Activated CD8-positive, alpha-beta T cell treated with anti-CD3 and anti-CD28 coated beads for 36 hours (primary cell): ENCODE data around the gene FBLN1. TPM values are rescaled to one million over a fixed set of nuclear protein-coding genes. Genes with fewer than 3 reads are reported as not detected.
"Not testable (repeated sequence)": the region's sequence is repeated elsewhere in the genome, so short reads cannot be mapped to it uniquely, and the experiment has no call there.

Source experiments
- ATAC-seq: fragments of 200-7000 bp; cut with Tn5 transposase; one replicate; pipeline ENCODE4 v1.10.0; 2021; ENCODE audit warnings: mild to moderate bottlenecking, moderate library complexity
- CTCF ChIA-PET: fragments of 350-600 bp; sonication (Branson Sonifier 250); formaldehyde crosslinking; loops from one replicate; lab custom pipeline; 2021; ENCODE audit warnings: antibody characterized with exemption; lab: Charles Lee
- POLR2A ChIA-PET: fragments of 350-600 bp; sonication (Branson Sonifier 250); formaldehyde crosslinking; loops from one replicate; lab custom pipeline; 2021; ENCODE audit warnings: antibody characterized with exemption; lab: Charles Lee
- DNase-seq: peaks from one replicate; pipeline ENCODE4 v3.0.0-alpha.2; 2020
- H3K27ac Mint-ChIP-seq: one replicate; pipeline ENCODE4 v1.8.0; 2021; ENCODE audit warnings: mild to moderate bottlenecking, mixed read lengths
- H3K27me3 Mint-ChIP-seq: one replicate; pipeline ENCODE4 v1.8.0; 2021; ENCODE audit warnings: mixed read lengths
- H3K36me3 Mint-ChIP-seq: one replicate; pipeline ENCODE4 v1.8.0; 2021; ENCODE audit warnings: low read depth, mixed read lengths
- H3K4me1 Mint-ChIP-seq: one replicate; pipeline ENCODE4 v1.8.0; 2021; ENCODE audit warnings: low read depth, mixed read lengths
- H3K4me3 Mint-ChIP-seq: one replicate; pipeline ENCODE4 v1.8.0; 2021; ENCODE audit warnings: mild to moderate bottlenecking, moderate library complexity, mixed read lengths
- H3K9me3 Mint-ChIP-seq: one replicate; pipeline ENCODE4 v1.8.0; 2021; ENCODE audit warnings: mixed read lengths
- intact Hi-C: fragments of 100-400 bp; cut with micrococcal nuclease; formaldehyde crosslinking; loops from one replicate; pipeline ENCODE4 v1.10.0; 2022
- total RNA-seq, 2 experiments: library from RNA; stranded (reverse); gene quantifications; one replicate each; pipeline ENCODE4 v1.2.3, GENCODE V29; 2021
- TF ChIP-seq, protein P1 (sequence below): fragments of 200-600 bp; IDR thresholded peaks from one replicate; pipeline ENCODE4 v1.8.0; 2022; ENCODE audit warnings: antibody characterized with exemption, mild to moderate bottlenecking

FBLN1 gene
- total RNA-seq, 2 experiments from 2014 or later: 0.56 TPM; not detected in 1

DNA sequence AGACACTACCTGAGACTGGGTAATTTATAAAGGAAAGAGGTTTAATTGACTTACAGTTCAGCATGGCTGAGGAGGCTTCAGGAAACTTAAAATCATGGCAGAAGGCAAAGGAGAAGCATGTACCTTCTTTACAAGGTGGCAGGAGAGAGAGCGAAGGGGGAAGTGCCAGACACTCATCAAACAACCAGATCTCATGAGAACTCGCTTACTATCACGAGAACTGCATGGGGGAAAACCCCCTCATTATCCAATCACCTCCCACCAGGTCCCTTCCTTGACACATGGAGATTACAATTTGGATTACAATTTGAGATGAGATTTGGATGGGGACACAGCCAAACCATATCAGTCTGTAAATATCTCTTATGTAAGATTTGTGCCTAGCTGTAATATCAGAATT lies 118.0 kb downstream of the FBLN1 start:
- no peak overlapping the region for H3K27ac Mint-ChIP-seq
- H3K4me3 Mint-ChIP-seq: no peak overlapping the region
- peaks cover 5% of the 10 kb centered on the region for H3K4me1 Mint-ChIP-seq
- ChIA-PET POLR2A (no interaction called here), CTCF (no interaction called here)
- no peak for ATAC-seq
- no peaks in the 10 kb centered on the region for H3K36me3 Mint-ChIP-seq
- intact Hi-C loops: no loop called here
- TF ChIP-seq, protein P1, sequence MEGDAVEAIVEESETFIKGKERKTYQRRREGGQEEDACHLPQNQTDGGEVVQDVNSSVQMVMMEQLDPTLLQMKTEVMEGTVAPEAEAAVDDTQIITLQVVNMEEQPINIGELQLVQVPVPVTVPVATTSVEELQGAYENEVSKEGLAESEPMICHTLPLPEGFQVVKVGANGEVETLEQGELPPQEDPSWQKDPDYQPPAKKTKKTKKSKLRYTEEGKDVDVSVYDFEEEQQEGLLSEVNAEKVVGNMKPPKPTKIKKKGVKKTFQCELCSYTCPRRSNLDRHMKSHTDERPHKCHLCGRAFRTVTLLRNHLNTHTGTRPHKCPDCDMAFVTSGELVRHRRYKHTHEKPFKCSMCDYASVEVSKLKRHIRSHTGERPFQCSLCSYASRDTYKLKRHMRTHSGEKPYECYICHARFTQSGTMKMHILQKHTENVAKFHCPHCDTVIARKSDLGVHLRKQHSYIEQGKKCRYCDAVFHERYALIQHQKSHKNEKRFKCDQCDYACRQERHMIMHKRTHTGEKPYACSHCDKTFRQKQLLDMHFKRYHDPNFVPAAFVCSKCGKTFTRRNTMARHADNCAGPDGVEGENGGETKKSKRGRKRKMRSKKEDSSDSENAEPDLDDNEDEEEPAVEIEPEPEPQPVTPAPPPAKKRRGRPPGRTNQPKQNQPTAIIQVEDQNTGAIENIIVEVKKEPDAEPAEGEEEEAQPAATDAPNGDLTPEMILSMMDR: no peak
- no peak for DNase-seq
- no peaks in the 10 kb centered on the region for H3K27me3 Mint-ChIP-seq
- H3K9me3 Mint-ChIP-seq: no peaks in the 10 kb centered on the region

GRCh38 chr22:45621836-45622600 lies 119.3 kb downstream of the FBLN1 start:
- Mint-ChIP-seq H3K4me1 (peaks cover 5% of the 10 kb centered on the region), H3K4me3 (no peak overlapping the region), H3K36me3 (no peaks in the 10 kb centered on the region), H3K27ac (no peak overlapping the region), H3K9me3 (no peaks in the 10 kb centered on the region), H3K27me3 (no peaks in the 10 kb centered on the region)
- ChIA-PET CTCF (interaction anchor here (0.8 kb wide), 1 partner anchor 44 kb away, joined by 4 read pairs; no protein-coding TSS in a partner anchor), POLR2A (no interaction called here)
- TF ChIP-seq, protein P1: no peak
- DNase-seq (no peak), ATAC-seq (no peak)
- intact Hi-C loops: no loop called here

- intact Hi-C loops, DNase-seq: not testable (repeated sequence)
These were observed 120.9 kb downstream of the FBLN1 start for GRCh38 chr22:45623464-45624145.

DNA sequence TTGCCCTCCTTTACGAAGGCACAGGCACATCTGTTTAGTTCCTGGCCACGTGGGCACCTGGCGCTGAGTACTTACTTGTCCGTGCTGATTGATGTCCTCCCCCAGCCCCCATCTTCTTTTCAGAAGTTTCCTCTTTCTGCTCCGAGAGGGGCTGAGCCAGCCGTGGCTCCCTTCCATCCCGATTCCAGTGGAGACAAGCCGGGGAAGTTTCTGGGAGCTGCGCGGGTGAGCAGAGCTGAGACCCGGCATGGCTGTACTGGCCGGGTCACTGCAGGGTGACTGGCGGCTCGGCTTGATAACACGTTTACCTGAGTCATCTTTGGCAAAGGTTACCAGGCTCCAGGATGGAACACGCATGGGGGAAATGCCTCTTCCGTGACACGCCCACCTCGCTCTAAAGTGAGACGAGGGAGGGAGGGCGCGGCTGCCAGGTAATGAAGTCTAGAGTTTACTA lies 123.5 kb downstream of the FBLN1 start:
- Mint-ChIP-seq H3K9me3 (no peaks in the 10 kb centered on the region), H3K27ac (no peak overlapping the region), H3K4me3 (no peak overlapping the region), H3K36me3 (no peaks in the 10 kb centered on the region), H3K4me1 (no peaks in the 10 kb centered on the region), H3K27me3 (peaks cover 7% of the 10 kb centered on the region)
- ChIA-PET POLR2A (no interaction called here), CTCF (interaction anchor here (1.0 kb wide), 1 partner anchor 25 kb away, joined by 3 read pairs; no protein-coding TSS in a partner anchor)
- ATAC-seq: no peak
- no peak for DNase-seq
- TF ChIP-seq, protein P1: no peak
- intact Hi-C loops: no loop called here

More at GRCh38 chr22:45623464-45624145, 120.9 kb downstream of the FBLN1 start:
- H3K4me3 Mint-ChIP-seq, H3K36me3 Mint-ChIP-seq, H3K4me1 Mint-ChIP-seq, H3K9me3 Mint-ChIP-seq, POLR2A ChIA-PET, ATAC-seq, H3K27me3 Mint-ChIP-seq, H3K27ac Mint-ChIP-seq: not testable (repeated sequence)
- CTCF ChIA-PET: interaction anchor here (0.6 to 1.0 kb wide), 2 partner anchors 45 to 241 kb away, joined by 3 to 5 read pairs; no protein-coding TSS in a partner anchor

- Mint-ChIP-seq H3K4me3 (no peak overlapping the region), H3K4me1 (no peaks in the 10 kb centered on the region), H3K27ac (no peak overlapping the region), H3K27me3 (peaks cover 19% of the 10 kb centered on the region), H3K36me3 (no peaks in the 10 kb centered on the region), H3K9me3 (no peaks in the 10 kb centered on the region)
- ChIA-PET CTCF (interaction anchor here (1.2 kb wide), 1 partner anchor 50 kb away, joined by 3 read pairs; no protein-coding TSS in a partner anchor), POLR2A (interaction anchor here (1.0 kb wide), 1 partner anchor 120 kb away, joined by 3 read pairs; no protein-coding TSS in a partner anchor)
- DNase-seq (no peak), ATAC-seq (no peak)
- TF ChIP-seq, protein P1: no peak
- intact Hi-C loops: no loop called here
These were observed 125.0 kb downstream of the FBLN1 start for GRCh38 chr22:45627489-45628233.
